ENCODE results near the gene TRAF6.
"Not testable (repeated sequence)": the region's sequence is repeated elsewhere in the genome, so short reads cannot be mapped to it uniquely, and the experiment has no call there.

TRAF6 gene, protein sequence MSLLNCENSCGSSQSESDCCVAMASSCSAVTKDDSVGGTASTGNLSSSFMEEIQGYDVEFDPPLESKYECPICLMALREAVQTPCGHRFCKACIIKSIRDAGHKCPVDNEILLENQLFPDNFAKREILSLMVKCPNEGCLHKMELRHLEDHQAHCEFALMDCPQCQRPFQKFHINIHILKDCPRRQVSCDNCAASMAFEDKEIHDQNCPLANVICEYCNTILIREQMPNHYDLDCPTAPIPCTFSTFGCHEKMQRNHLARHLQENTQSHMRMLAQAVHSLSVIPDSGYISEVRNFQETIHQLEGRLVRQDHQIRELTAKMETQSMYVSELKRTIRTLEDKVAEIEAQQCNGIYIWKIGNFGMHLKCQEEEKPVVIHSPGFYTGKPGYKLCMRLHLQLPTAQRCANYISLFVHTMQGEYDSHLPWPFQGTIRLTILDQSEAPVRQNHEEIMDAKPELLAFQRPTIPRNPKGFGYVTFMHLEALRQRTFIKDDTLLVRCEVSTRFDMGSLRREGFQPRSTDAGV

DNA sequence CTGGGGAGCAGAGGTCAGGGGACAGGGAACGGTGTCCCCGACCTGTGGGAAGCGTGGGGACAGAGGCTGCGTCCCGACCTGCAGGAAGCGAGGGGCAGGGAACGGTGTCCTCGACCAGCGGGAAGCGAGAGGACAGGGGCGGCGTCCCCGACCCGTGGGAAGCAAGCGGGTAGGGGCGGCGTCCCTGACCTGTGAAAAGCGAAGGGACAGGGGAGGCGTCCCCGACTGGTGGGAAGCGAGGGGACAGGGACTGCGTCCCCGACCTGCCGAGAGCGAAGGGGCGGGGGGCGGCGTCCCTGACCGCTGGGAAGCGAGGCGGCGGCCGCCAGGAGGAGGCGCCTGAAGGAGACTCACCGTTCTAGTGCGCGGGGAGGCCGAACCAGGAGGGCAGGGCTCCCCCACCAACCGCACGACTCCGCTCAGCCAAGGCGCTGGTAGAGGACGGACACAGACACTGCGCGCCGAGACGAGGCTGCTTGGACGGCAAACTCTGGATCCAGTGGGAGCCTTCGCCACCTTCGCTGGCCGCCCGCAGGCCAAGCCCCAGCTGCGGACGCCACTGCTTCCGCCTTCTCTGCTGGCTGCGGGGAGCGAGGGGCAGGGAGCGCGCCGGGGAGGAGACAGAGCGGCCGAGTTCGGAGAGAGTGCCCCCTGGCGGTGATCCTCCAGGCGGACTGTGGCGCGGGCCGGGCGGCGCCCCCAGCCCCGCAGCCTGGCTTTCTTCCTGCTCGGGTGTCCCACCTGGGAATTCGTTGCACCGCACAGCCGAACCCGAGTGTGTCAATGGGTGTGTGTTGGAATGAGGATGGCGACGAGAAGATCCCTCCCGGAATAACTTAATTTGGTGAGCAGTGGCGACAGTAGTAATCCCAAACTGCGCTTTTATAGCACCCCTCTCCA, at the start of gene TRAF6:
TSS of gene TRAF6 (minus strand) at position 579 of the 900 bp plus-strand sequence. CDS start 8,757 bp downstream, outside the sequence.
- Mint-ChIP-seq H3K36me3 (no peaks in the 10 kb centered on the region), H3K4me3 (peak within 1 kb of the TSS; percentile 100)
- DNase-seq (ENCODE audit: low spot score in 2 of 2), result peak; percentile 92 to 96

DNA sequence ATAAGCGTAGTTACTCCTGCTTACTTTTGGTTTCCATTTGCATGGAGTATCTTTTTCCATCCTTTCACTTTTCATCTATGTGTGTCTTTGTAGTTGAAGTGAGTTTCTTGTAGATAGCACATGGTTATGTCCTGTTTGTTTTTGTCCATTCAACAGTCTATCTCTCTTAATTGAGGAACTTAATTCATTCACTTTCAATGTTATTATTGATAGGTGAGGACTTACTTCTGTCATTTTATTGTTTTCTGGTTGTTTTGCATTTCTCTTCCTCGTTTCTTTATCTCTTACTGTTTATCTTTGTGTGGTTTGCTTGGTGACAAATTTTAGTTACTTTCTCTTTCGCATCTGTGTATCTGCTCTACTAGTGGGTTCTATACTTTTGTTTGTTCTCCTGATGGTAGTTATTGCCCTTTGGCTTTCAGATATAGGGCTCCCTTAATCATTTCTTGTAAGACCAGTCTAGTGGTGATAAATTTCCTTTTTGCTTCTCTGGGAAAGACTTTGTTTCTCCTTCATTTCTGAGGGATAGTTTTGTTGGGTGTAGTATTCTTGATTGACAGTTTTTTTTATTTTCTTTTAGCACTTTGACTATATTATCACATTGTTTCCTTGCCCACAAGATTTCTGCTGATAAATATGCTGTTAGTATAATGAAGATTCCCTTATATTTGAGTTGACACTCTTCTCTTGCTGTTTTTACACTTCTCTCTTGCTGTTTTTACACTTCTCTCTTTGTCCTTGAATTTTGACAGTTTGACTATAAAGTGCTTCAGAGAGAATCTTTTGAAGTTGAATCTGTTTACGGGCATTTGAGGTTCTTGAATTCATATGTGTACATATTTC, 48.7 kb upstream of the TRAF6 start:
- Mint-ChIP-seq H3K27me3 (peaks cover 7% of the 10 kb centered on the region), H3K4me1 (peaks cover 3% of the 10 kb centered on the region), H3K4me3 (peak overlapping the region; percentile 1), H3K9me3 (peaks cover 10% of the 10 kb centered on the region), H3K36me3 (no peaks in the 10 kb centered on the region), H3K27ac (no peak overlapping the region)
- DNase-seq (ENCODE audit: low spot score in 2 of 2) (no peak), ATAC-seq (ENCODE audit: low read depth) (no peak)

More for the DNA sequence above, at the start of gene TRAF6:
- H3K4me1 Mint-ChIP-seq, result peaks cover 22% of the 10 kb centered on the region
- H3K27me3 Mint-ChIP-seq, result peaks cover 4% of the 10 kb centered on the region
- peak within 1 kb of the TSS; percentile 98 for H3K27ac Mint-ChIP-seq
- H3K9me3 Mint-ChIP-seq, result peaks cover 5% of the 10 kb centered on the region
- ATAC-seq (ENCODE audit: low read depth), result peak; percentile 94

DNA sequence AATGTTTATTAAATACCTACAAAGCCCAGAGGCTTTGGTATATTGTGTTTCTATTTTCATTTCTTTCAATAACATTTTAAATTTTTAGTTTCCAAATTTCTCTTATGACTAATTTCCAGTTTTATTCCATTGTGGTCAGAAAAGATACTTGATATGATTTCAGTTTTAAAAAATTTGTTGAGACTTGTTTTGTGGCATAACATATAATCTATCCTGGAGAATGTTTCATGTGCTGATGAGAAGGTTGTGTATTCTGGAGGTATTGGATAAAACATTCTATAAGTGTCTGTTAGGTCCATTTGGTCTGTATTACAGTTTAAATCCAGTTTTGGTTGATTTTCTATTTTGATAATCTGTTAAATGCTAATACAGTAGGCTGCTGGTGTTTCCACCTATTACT, 47.9 kb upstream of the TRAF6 start:
- Mint-ChIP-seq H3K27ac (no peak overlapping the region), H3K4me1 (peaks cover 3% of the 10 kb centered on the region), H3K9me3 (peaks cover 10% of the 10 kb centered on the region), H3K4me3 (no peak overlapping the region), H3K27me3 (peaks cover 7% of the 10 kb centered on the region), H3K36me3 (no peaks in the 10 kb centered on the region)
- ATAC-seq (ENCODE audit: low read depth), result no peak
- DNase-seq (ENCODE audit: low spot score in 2 of 2), result no peak

DNA sequence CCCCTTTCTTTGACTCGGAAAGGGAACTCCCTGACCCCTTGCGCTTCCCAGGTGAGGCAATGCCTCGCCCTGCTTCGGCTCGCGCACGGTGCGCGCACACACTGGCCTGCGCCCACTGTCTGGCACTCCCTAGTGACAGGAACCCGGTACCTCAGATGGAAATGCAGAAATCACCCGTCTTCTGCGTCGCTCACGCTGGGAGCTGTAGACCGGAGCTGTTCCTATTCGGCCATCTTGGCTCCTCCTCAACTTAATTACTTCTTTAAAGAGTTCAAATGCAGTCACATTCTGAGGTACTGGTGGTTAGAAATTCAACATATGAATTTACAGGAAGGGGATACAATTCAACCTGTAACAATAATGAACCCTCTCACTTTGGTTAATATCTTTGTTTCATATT, 47.3 kb upstream of the TRAF6 start:
- not testable (repeated sequence) for H3K9me3 Mint-ChIP-seq, H3K27ac Mint-ChIP-seq, H3K4me3 Mint-ChIP-seq

DNA sequence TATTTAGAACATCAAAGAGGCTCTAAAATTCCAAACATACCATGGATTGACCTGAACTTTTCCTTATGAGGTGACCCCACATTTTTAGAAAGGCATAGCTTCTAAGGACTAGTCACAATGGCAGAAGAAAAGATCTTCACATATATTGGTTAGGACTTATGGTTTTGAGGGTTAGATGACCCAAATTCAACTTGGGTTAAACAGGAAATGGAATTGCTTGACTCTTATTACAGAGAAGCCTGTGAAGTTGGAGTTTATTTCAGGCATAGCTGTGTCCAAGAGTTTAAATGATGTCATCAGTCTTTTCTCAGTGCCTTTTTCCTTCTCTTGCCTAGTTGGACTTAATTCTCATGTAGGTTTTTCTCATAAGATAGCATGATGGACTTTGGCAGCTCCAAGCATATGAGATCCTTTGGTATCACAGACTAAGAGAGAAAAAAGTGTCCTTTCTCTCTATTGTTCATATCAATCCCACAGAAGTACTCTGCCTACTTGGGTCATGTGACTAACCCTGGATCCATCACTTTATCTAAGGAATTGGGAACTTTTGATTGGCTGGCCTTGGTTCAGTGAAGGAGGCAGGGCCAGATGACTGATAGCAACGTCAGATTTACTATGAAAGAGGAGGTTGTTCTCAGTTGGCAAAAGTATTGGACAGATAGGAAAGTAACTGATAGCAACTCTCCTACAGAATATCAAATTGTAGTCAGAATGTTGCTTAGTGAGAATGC, 40.5 kb upstream of the TRAF6 start:
- Mint-ChIP-seq H3K27ac (no peak overlapping the region), H3K4me1 (no peaks in the 10 kb centered on the region), H3K9me3 (peaks cover 4% of the 10 kb centered on the region), H3K27me3 (peaks cover 10% of the 10 kb centered on the region), H3K4me3 (no peak overlapping the region), H3K36me3 (peaks cover 2% of the 10 kb centered on the region)
- ATAC-seq (ENCODE audit: low read depth), result no peak
- DNase-seq (ENCODE audit: low spot score in 2 of 2), result no peak

More for the DNA sequence above, 47.3 kb upstream of the TRAF6 start:
- DNase-seq (ENCODE audit: low spot score in 2 of 2); H3K4me1 Mint-ChIP-seq; H3K27me3 Mint-ChIP-seq; ATAC-seq (ENCODE audit: low read depth); H3K36me3 Mint-ChIP-seq: not testable (repeated sequence)

DNA sequence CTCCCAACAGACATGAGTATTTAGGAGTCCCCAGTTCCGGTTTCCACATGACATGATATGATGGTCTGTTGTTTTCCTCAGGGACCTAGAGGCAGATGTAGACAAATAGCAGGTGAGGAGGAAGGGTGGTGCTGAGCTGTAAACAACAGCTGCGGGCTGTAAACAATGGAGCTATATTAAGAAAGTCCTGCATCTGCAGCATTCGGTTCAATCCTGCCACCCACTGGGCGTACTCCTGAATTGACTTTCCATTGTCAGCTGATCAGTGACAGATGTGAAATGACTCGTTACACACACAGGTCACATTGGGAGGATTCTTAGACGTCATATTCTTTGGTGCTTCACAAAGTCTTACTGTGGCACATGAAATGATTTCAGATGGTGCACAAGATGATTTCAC, 30.9 kb upstream of the TRAF6 start:
- no peak for DNase-seq (ENCODE audit: low spot score in 2 of 2)
- no peak overlapping the region for H3K4me3 Mint-ChIP-seq
- ATAC-seq (ENCODE audit: low read depth), result peak; percentile 56
- H3K4me1 Mint-ChIP-seq, result peaks cover 6% of the 10 kb centered on the region
- H3K36me3 Mint-ChIP-seq, result no peaks in the 10 kb centered on the region
- H3K27me3 Mint-ChIP-seq, result peaks cover 21% of the 10 kb centered on the region
- no peak overlapping the region for H3K27ac Mint-ChIP-seq
- no peaks in the 10 kb centered on the region for H3K9me3 Mint-ChIP-seq

DNA sequence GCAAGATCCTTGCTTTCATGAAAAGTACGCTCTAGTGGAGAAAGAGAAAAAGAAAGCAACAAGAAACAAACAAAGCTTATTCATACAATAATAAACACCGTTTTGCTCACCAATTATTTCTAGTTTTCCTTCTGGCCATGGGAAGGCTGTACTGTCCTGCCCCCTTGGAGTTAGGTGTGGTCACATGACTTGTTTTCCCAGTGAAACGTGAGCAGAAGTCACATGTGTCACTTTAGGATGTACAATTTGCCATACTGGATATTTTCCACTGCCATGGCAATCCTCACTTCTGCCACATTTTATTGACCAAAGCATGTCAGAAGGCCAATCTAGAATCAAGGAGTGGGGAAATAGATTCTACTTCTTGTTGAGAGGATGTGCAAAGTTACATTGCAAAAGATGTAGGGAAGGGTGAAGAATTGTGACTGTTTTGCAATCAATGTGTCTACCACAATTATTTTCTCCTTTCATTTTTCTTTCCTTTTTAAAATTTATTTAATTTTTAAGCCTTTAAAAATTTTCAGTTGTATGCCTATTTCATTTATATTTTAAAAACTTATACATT, 24.3 kb upstream of the TRAF6 start:
- no peaks in the 10 kb centered on the region for H3K36me3 Mint-ChIP-seq
- H3K4me1 Mint-ChIP-seq, result no peaks in the 10 kb centered on the region
- H3K27ac Mint-ChIP-seq, result no peak overlapping the region
- no peak for DNase-seq (ENCODE audit: low spot score in 2 of 2)
- ATAC-seq (ENCODE audit: low read depth), result no peak
- no peak overlapping the region for H3K4me3 Mint-ChIP-seq
- no peaks in the 10 kb centered on the region for H3K9me3 Mint-ChIP-seq
- H3K27me3 Mint-ChIP-seq, result peaks cover 7% of the 10 kb centered on the region

DNA sequence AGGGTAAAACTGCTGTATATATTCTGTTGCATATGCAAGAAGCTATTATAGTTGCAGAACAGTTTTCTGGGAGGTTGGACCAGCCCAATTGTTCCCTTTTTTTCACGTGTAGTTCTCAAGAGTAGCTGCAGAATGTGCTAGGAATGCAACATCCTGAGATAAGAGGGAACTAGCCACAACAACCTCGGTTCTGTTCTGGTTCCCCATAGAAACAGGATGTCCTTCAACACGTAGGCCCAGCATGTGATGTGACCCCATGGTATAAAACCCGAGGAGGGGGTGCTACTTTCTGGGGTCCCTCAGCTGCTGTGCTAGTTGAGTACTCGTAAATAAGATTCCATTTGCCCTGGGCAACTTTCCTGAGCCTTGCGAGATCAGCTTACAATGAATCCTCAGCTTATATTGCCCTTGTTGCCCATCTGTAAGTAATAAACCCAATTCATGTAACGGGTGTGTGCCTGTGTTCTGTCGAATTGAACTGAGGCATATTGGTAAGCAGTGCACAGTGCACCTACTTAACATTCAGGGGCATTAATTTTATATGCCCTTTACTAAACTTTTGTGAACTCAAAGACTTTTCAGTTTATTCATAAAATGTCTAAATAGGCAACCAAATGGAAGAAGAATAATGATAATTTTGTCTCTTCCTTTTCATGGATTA, 23.0 kb upstream of the TRAF6 start:
- peaks cover 8% of the 10 kb centered on the region for H3K27me3 Mint-ChIP-seq
- no peaks in the 10 kb centered on the region for H3K9me3 Mint-ChIP-seq
- H3K4me3 Mint-ChIP-seq, result no peak overlapping the region
- no peak overlapping the region for H3K27ac Mint-ChIP-seq
- no peak for DNase-seq (ENCODE audit: low spot score in 2 of 2)
- no peak for ATAC-seq (ENCODE audit: low read depth)
- no peaks in the 10 kb centered on the region for H3K4me1 Mint-ChIP-seq
- H3K36me3 Mint-ChIP-seq, result no peaks in the 10 kb centered on the region

DNA sequence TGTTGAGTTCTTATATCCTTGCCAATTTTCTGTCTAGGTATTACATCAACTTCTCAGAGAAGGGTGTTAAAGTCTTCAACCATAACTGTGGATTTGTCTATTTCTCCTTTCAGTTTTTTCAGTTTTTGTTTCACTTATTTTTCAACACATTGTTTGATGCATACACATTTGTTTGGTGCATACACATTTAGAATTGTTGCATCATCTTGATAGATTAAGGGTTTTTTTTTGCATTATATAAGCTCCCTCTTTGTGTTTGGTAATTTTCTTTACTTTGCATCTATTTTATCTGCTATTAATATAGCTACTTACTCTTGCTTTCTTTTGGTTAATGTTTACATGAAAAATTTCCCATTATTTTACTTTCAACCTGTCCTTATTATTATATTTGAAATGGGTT, 20.8 kb upstream of the TRAF6 start:
- no peaks in the 10 kb centered on the region for H3K9me3 Mint-ChIP-seq
- H3K36me3 Mint-ChIP-seq, result no peaks in the 10 kb centered on the region
- no peak overlapping the region for H3K4me3 Mint-ChIP-seq
- no peak for ATAC-seq (ENCODE audit: low read depth)
- no peak overlapping the region for H3K27ac Mint-ChIP-seq
- peaks cover 11% of the 10 kb centered on the region for H3K27me3 Mint-ChIP-seq
- H3K4me1 Mint-ChIP-seq, result no peaks in the 10 kb centered on the region
- no peak for DNase-seq (ENCODE audit: low spot score in 2 of 2)

DNA sequence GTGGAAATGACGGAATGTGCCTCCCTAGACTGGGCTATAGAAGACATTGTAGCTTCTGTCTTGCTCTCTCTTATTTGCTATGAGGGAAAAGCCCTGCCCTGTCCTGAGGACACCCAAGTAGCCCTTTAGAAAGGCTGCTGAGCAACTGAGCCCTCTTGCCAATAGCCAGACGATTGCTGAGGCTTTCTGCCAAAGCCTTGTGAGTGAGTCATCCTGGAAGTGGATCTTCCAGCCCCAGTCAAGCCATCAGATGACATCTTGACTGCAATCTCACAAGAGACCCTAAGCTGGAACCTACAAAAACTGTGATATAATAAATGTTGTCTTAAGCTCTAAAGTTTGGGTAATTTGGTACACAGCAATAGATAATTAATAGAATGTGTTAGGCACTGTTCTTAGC, 3.9 kb upstream of the TRAF6 start:
- no peaks in the 10 kb centered on the region for H3K36me3 Mint-ChIP-seq
- DNase-seq (ENCODE audit: low spot score in 2 of 2), result no peak
- no peak overlapping the region for H3K27ac Mint-ChIP-seq
- H3K9me3 Mint-ChIP-seq, result peaks cover 8% of the 10 kb centered on the region
- peaks cover 4% of the 10 kb centered on the region for H3K27me3 Mint-ChIP-seq
- ATAC-seq (ENCODE audit: low read depth), result no peak
- H3K4me1 Mint-ChIP-seq, result peaks cover 10% of the 10 kb centered on the region
- no peak overlapping the region for H3K4me3 Mint-ChIP-seq

DNA sequence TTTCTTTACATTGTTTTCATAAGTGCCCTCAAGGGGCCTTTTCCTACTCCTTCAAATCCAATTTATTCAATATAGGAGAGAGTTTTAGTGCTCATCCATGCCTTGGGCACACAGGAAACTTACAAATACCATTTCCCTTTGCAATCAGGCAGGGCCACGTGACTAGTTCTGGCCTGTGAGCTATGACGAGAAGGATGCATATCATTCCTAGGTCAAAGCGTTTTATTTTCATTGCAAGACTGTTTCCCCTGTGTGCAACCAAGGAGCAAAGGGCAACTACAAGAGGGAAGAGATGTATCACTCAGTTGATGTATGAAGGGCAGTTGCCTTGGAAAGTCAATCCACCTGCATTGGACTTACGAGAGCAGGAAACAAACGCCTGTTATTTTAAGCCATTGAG, 1.9 kb upstream of the TRAF6 start:
- no peaks in the 10 kb centered on the region for H3K36me3 Mint-ChIP-seq
- no peak overlapping the region for H3K27ac Mint-ChIP-seq
- ATAC-seq (ENCODE audit: low read depth) (no peak), DNase-seq (ENCODE audit: low spot score in 2 of 2) (no peak)
- peaks cover 4% of the 10 kb centered on the region for H3K27me3 Mint-ChIP-seq
- H3K4me1 Mint-ChIP-seq, result peaks cover 19% of the 10 kb centered on the region
- H3K9me3 Mint-ChIP-seq, result peaks cover 5% of the 10 kb centered on the region
- H3K4me3 Mint-ChIP-seq, result no peak overlapping the region

DNA sequence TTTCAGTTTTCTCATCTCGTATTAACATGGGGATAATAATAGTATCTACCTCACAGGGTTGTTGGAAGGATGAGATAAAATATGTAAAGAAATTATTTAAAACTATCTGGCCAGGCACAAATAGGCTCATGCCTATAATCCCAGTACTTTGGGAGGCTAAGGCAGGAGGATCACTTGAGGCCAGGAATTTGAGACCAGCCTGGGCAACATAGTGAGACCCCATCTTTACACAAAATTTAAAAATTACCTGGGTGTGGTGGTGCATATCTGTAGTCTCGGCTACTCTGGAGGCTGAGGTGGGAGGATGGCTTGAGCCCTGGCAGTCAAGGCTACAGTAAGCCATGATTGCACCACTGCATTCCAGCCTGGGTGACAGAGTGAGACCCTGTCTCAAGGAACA, 990 bp upstream of the TRAF6 start:
- ATAC-seq (ENCODE audit: low read depth); H3K9me3 Mint-ChIP-seq; H3K36me3 Mint-ChIP-seq; H3K27me3 Mint-ChIP-seq; DNase-seq (ENCODE audit: low spot score in 2 of 2): not testable (repeated sequence)
- H3K4me3 Mint-ChIP-seq, result peak overlapping the region; percentile 100
- peak overlapping the region; percentile 98 for H3K27ac Mint-ChIP-seq
- peaks cover 19% of the 10 kb centered on the region for H3K4me1 Mint-ChIP-seq

Measured in memory B cell (primary cell).